Measurements from ENCODE around the gene NAGA.
"Not testable (repeated sequence)": the region's sequence is repeated elsewhere in the genome, so short reads cannot be mapped to it uniquely, and the experiment has no call there.

DNA sequence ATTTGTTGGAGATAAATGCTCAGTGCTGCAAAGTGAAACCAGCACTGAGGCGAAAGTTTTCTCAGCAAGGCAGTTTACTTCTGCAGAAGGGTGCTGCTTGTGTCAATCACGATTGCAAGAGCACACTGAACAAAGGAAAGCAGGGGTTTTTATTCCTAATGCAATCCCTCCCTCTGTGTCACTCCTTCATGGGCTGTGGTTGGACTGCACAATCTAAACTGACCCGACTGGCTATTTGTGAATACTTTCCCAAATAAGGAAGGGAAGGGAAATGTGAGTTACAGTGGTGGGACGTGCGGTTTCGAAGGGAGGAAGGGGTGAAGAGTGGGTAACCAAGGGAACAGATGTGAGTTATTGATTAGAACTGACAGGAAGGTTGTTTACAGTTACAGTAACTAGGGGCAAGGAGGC, 44.8 kb upstream of the NAGA start:
- TF ChIP-seq RARB (CRISPR knock-in tag; IDR thresholded peaks at IDR 0.05); ISL1 (CRISPR knock-in tag; IDR thresholded peaks at IDR 0.05); ZNF565 (CRISPR knock-in tag; conservative IDR thresholded peaks at IDR 0.05; ENCODE audit: low read depth); ZNF8 (CRISPR knock-in tag; IDR thresholded peaks at IDR 0.05); ZFP3 (CRISPR knock-in tag; IDR thresholded peaks at IDR 0.05); TOX (CRISPR knock-in tag; IDR thresholded peaks at IDR 0.05; ENCODE audit: borderline replicate concordance): not testable (repeated sequence)
- TF ChIP-seq, protein P1, sequence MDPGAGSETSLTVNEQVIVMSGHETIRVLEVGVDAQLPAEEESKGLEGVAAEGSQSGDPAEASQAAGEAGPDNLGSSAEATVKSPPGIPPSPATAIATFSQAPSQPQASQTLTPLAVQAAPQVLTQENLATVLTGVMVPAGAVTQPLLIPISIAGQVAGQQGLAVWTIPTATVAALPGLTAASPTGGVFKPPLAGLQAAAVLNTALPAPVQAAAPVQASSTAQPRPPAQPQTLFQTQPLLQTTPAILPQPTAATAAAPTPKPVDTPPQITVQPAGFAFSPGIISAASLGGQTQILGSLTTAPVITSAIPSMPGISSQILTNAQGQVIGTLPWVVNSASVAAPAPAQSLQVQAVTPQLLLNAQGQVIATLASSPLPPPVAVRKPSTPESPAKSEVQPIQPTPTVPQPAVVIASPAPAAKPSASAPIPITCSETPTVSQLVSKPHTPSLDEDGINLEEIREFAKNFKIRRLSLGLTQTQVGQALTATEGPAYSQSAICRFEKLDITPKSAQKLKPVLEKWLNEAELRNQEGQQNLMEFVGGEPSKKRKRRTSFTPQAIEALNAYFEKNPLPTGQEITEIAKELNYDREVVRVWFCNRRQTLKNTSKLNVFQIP (CRISPR knock-in tag; IDR thresholded peaks at IDR 0.05; ENCODE audit: borderline replicate concordance, low read depth), result not testable (repeated sequence)

Measured in SK-N-SH treated with all-trans-retinoic acid at 6 μM for 48 hours (cell line).